ENCODE data around the gene ANGPTL3. TPM values are rescaled to one million over a fixed set of nuclear protein-coding genes. Genes with fewer than 3 reads are reported as not detected.

Gene ANGPTL3
- total RNA-seq, 2 donors from 2014 or later, result not detected

DNA sequence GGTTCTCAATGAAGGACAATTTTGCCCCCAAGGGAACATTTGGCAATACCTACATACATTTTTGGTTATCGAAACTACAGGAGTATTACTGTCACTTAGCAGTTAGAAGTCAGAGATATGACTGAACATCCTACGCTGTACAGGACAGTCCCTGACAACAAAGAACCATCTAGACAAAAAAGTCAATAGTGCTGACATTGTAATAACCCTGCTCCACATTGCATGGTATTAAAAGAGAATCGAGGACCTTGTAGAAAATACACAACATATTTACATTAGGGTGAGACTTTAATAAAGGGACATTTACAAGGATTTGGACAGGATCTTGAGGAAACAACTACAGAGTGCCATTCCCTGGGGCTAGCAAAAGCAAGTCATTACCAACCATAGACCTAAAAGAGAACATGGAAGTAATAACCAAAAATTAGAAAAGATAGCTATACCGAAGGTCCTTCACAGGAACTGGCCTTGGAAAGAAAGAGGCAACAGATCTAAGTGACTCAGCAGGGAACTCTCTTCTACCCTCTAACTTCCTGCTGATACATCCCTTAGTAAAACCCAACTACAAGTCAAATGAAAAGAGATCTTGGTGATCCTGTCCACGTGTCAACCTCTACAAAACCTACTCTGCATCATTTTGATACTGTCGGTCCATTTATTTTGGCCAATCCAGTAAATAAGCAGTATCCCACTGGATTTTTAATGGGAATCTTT is 40.2 kb downstream of the ANGPTL3 start:
- no peaks in the 10 kb centered on the region for H3K4me1 ChIP-seq
- peaks cover 9% of the 10 kb centered on the region for H3K36me3 ChIP-seq
- H3K27me3 ChIP-seq, result no peaks in the 10 kb centered on the region
- DNase-seq (ENCODE audit: low spot score), result no peak
- H3K27ac ChIP-seq, result no peak overlapping the region
- TF ChIP-seq, protein P1, sequence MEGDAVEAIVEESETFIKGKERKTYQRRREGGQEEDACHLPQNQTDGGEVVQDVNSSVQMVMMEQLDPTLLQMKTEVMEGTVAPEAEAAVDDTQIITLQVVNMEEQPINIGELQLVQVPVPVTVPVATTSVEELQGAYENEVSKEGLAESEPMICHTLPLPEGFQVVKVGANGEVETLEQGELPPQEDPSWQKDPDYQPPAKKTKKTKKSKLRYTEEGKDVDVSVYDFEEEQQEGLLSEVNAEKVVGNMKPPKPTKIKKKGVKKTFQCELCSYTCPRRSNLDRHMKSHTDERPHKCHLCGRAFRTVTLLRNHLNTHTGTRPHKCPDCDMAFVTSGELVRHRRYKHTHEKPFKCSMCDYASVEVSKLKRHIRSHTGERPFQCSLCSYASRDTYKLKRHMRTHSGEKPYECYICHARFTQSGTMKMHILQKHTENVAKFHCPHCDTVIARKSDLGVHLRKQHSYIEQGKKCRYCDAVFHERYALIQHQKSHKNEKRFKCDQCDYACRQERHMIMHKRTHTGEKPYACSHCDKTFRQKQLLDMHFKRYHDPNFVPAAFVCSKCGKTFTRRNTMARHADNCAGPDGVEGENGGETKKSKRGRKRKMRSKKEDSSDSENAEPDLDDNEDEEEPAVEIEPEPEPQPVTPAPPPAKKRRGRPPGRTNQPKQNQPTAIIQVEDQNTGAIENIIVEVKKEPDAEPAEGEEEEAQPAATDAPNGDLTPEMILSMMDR (IDR thresholded peaks at IDR 0.05), result no peak
- H3K4me3 ChIP-seq, result no peak overlapping the region
- H3K9me3 ChIP-seq, result peaks cover 0 to 9% of the 10 kb centered on the region in 2 donors

DNA sequence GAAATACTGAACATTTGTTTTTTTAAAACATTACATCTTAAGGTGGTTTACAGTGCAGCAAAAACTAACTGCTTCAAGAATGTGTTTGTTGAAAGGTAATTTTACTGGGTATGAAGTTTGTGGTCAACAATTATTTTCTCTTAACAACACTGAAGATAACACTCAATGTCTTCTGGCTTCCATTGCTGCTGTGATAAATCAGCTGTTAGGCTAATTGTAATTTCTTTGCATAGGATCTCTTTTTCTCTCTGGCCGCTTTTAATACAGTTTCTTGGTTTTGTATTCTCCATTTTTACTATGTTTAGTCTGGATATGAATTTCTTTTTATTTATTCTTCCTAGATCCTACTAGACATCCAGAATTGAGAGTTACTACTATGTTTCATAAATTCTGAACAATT is 46.0 kb downstream of the ANGPTL3 start:
- Histone ChIP-seq H3K36me3 (peaks cover 10% of the 10 kb centered on the region), H3K4me3 (no peak overlapping the region), H3K4me1 (no peaks in the 10 kb centered on the region), H3K27me3 (no peaks in the 10 kb centered on the region), H3K9me3 (no peaks in the 10 kb centered on the region), H3K27ac (no peak overlapping the region)
- TF ChIP-seq, protein P1 (IDR thresholded peaks at IDR 0.05), result no peak
- no peak for DNase-seq (ENCODE audit: low spot score)

DNA sequence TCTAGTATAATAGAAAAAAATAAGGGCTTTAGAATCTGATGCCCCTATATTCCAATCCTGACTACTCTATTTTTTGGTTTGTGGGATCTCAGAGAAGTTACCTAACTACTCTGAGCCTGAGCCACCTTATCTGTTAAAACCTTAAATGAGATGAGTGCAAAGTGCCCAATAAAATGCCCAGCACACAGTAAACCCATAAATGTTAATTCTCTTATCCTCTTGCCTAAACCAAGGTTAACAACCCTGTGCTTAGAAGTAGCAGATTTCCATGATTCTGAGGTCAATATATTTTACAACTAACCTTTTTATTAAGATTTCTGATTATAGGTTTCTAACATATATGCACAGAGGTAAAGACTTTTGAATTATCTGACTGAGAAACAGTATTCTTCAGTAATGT is 55.1 kb downstream of the ANGPTL3 start:
- Histone ChIP-seq H3K27me3 (no peaks in the 10 kb centered on the region), H3K27ac (no peak overlapping the region), H3K4me1 (no peaks in the 10 kb centered on the region), H3K9me3 (no peaks in the 10 kb centered on the region), H3K4me3 (no peak overlapping the region), H3K36me3 (peaks cover 15% of the 10 kb centered on the region)
- TF ChIP-seq, protein P1 (IDR thresholded peaks at IDR 0.05), result no peak
- no peak for DNase-seq (ENCODE audit: low spot score)

DNA sequence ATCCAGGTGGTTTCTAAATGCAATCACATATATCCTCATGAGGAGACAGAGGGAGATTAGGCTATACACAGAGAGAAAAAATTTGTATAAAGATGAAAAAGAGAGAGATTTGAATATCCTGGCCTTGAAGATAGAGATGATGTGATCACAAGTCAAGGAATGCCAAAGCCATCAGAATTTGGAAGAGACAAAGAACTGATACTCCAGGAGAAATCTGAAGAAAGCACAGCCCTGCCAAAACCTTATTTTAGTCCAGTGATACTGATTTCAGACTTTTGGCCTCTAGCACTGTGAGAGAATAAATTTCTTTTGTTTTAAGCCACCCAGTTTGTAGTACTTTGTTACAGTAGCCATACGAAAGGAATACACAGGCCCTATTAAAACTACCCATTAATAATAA is 57.4 kb downstream of the ANGPTL3 start:
- H3K9me3 ChIP-seq, result no peaks in the 10 kb centered on the region
- no peak for DNase-seq (ENCODE audit: low spot score)
- H3K36me3 ChIP-seq, result peaks cover 14% of the 10 kb centered on the region
- no peak overlapping the region for H3K27ac ChIP-seq
- no peaks in the 10 kb centered on the region for H3K27me3 ChIP-seq
- TF ChIP-seq, protein P1 (IDR thresholded peaks at IDR 0.05), result no peak
- H3K4me1 ChIP-seq, result no peaks in the 10 kb centered on the region
- H3K4me3 ChIP-seq, result no peak overlapping the region

Other genes starting within 250 kb of the ANGPTL3 start
- gene USP1, start 160.5 kb upstream of the ANGPTL3 start, total RNA-seq, result 10 to 100 TPM; 14.9 to 16.2 TPM
- 10 to 100 TPM in 1 of 2 donors, 1 to 10 TPM in 1; 9.8 to 11.9 TPM for gene DOCK7, start 90.9 kb downstream of the ANGPTL3 start, total RNA-seq
- 1 to 10 TPM; 6.5 to 9.4 TPM for gene ATG4C, start 186.6 kb downstream of the ANGPTL3 start, total RNA-seq